Measurements from ENCODE around the gene SLC23A3.

GRCh38 chr2:219198974-219199373 is 29.1 kb upstream of the SLC23A3 start:
- TF ChIP-seq CTCF (IDR thresholded peaks at IDR 0.05; ENCODE audit: low read length) (no peak), EZH2 (optimal IDR thresholded peaks at IDR 0.05; ENCODE audit: low read depth, low read length) (no peak)
